ENCODE measurements around the gene MEIS2.

The MEIS2 gene

DNA sequence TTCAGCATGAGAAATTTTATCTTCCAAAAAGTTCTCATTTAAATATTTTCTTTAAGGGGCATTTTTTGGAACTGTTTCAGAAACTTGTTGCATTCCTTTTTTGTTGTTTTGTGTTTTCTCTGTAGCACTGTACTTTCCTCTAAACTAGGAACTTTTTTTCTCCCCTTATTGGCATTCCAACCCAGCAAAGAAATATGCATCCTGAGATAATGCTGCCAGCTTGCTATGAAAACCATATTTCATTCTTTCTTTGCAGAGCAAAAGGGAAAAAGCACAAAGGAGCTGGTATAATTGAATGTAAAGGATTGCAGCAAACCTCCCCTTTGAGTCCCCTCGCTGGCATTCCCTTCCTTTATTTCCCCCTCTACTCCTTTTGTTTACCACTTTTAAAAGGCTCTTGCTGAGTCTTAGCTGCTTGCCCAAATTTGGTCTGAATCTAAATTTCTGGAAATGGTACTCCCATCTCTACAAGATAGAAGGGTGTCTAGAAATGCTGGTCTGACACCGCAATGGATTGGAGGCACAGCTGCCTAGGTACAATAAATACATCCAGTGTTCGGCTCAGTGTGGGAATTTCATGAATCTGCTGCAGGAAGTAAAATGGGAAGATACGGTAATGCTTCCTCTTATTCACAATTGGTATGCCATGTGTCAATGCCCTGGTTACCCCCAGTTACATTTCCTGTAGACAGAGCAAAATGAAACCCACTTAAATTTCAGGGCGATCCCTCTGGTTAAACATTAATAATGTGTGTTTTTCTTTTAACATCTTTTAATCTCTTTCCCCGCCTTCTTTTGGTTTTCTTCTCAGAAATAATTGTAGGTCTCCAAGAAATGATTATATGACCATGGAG lies 156.6 kb downstream of the MEIS2 start:
- no peak overlapping the region for H3K27ac ChIP-seq (ENCODE audit: low read depth, low read length, poor library complexity, severe bottlenecking)
- peaks cover 78% of the 10 kb centered on the region for H3K36me3 ChIP-seq (ENCODE audit: insufficient read depth, low read length)
- TF ChIP-seq EZH2 (IDR thresholded peaks at IDR 0.05; ENCODE audit: borderline replicate concordance, low read length) = no peak
- TF ChIP-seq, protein P1, sequence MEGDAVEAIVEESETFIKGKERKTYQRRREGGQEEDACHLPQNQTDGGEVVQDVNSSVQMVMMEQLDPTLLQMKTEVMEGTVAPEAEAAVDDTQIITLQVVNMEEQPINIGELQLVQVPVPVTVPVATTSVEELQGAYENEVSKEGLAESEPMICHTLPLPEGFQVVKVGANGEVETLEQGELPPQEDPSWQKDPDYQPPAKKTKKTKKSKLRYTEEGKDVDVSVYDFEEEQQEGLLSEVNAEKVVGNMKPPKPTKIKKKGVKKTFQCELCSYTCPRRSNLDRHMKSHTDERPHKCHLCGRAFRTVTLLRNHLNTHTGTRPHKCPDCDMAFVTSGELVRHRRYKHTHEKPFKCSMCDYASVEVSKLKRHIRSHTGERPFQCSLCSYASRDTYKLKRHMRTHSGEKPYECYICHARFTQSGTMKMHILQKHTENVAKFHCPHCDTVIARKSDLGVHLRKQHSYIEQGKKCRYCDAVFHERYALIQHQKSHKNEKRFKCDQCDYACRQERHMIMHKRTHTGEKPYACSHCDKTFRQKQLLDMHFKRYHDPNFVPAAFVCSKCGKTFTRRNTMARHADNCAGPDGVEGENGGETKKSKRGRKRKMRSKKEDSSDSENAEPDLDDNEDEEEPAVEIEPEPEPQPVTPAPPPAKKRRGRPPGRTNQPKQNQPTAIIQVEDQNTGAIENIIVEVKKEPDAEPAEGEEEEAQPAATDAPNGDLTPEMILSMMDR (IDR thresholded peaks at IDR 0.05; ENCODE audit: low read length) = no peak
- no peaks in the 10 kb centered on the region for H3F3A ChIP-seq (ENCODE audit: insufficient read depth, low read length)
- H3K4me2 ChIP-seq (ENCODE audit: low read length) = no peak overlapping the region
- H3K9me2 ChIP-seq (ENCODE audit: low read depth, low read length) = no peaks in the 10 kb centered on the region
- H3K4me3 ChIP-seq (ENCODE audit: low read depth, low read length, poor library complexity, severe bottlenecking) = no peak overlapping the region
- no peaks in the 10 kb centered on the region for H3K79me2 ChIP-seq (ENCODE audit: insufficient read depth, low read length)
- no peaks in the 10 kb centered on the region for H3K4me1 ChIP-seq (ENCODE audit: insufficient read depth, low read length, severe bottlenecking)
- no peak overlapping the region for H3K9ac ChIP-seq (ENCODE audit: low read length)
- no peaks in the 10 kb centered on the region for H3K27me3 ChIP-seq (ENCODE audit: insufficient read depth, low read length)
- H3K9me3 ChIP-seq (ENCODE audit: low read length) = no peaks in the 10 kb centered on the region
- H4K20me1 ChIP-seq (ENCODE audit: insufficient read depth, low read length) = no peaks in the 10 kb centered on the region
- H2AFZ ChIP-seq (ENCODE audit: low read length) = no peak overlapping the region

DNA sequence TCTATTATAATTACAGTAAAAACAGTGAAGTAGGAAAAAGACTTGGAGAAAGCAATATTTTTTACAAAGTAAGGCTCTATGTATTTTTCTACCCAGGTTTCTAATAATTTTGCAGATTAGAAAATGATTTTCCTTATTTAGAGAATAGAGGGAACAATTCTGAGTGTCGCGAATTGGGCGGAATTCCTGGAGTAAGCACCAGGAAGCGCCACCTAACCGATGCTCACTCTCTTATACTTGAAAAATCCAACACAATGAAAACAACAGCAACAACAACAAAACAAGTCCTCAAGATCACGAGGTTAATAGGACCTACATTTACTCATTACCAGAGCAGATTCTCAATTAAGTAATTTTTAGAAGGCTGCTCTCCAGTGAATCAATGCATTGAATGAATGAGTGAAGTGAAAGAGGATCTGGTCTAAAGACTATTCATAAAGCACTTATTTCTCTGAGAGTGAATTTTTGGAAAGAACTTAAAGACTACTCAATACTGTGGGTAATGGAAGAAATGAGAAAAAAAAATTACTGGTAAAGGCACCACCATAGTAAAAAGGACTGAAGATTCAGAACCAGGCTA lies 158.0 kb downstream of the MEIS2 start:
- H3K79me2 ChIP-seq (ENCODE audit: insufficient read depth, low read length) = no peaks in the 10 kb centered on the region
- no peak overlapping the region for H2AFZ ChIP-seq (ENCODE audit: low read length)
- no peaks in the 10 kb centered on the region for H3K27me3 ChIP-seq (ENCODE audit: insufficient read depth, low read length)
- H3K9ac ChIP-seq (ENCODE audit: low read length) = no peak overlapping the region
- no peaks in the 10 kb centered on the region for H3K9me2 ChIP-seq (ENCODE audit: low read depth, low read length)
- no peak overlapping the region for H3K4me3 ChIP-seq (ENCODE audit: low read depth, low read length, poor library complexity, severe bottlenecking)
- H3K4me1 ChIP-seq (ENCODE audit: insufficient read depth, low read length, severe bottlenecking) = no peaks in the 10 kb centered on the region
- H3K36me3 ChIP-seq (ENCODE audit: insufficient read depth, low read length) = peaks cover 69% of the 10 kb centered on the region
- H3F3A ChIP-seq (ENCODE audit: insufficient read depth, low read length) = no peaks in the 10 kb centered on the region
- H3K9me3 ChIP-seq (ENCODE audit: low read length) = no peaks in the 10 kb centered on the region
- H4K20me1 ChIP-seq (ENCODE audit: insufficient read depth, low read length) = no peaks in the 10 kb centered on the region
- TF ChIP-seq, protein P1 (IDR thresholded peaks at IDR 0.05; ENCODE audit: low read length) = no peak
- no peak for TF ChIP-seq EZH2 (IDR thresholded peaks at IDR 0.05; ENCODE audit: borderline replicate concordance, low read length)
- H3K4me2 ChIP-seq (ENCODE audit: low read length) = no peak overlapping the region
- H3K27ac ChIP-seq (ENCODE audit: low read depth, low read length, poor library complexity, severe bottlenecking) = no peak overlapping the region

DNA sequence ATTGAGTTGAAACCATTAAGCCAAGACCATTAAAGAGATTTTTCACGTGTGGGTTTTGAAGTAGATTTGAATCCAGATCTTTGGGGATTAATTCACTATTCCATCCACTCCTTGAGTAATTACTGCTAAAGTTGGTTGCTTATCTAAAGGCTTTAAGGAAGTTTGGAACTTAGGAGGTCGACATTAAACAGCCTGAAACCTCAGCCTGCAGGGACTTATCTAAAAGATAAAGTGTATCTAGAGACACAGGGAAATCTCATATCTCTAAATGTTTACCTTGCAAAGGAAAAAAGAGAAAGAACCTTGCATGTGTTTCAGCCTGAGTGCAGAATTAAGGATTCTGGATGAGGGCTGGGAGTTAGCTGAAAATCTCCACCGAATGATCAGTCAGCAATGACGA lies 158.6 kb downstream of the MEIS2 start:
- TF ChIP-seq, protein P1 (IDR thresholded peaks at IDR 0.05; ENCODE audit: low read length) = no peak
- TF ChIP-seq EZH2 (IDR thresholded peaks at IDR 0.05; ENCODE audit: borderline replicate concordance, low read length) = no peak
- H3K4me3 ChIP-seq (ENCODE audit: low read depth, low read length, poor library complexity, severe bottlenecking) = no peak overlapping the region
- H3K79me2 ChIP-seq (ENCODE audit: insufficient read depth, low read length) = no peaks in the 10 kb centered on the region
- no peak overlapping the region for H3K9ac ChIP-seq (ENCODE audit: low read length)
- H3K36me3 ChIP-seq (ENCODE audit: insufficient read depth, low read length) = peaks cover 68% of the 10 kb centered on the region
- no peaks in the 10 kb centered on the region for H3F3A ChIP-seq (ENCODE audit: insufficient read depth, low read length)
- H3K4me2 ChIP-seq (ENCODE audit: low read length) = no peak overlapping the region
- H2AFZ ChIP-seq (ENCODE audit: low read length) = no peak overlapping the region
- H3K4me1 ChIP-seq (ENCODE audit: insufficient read depth, low read length, severe bottlenecking) = no peaks in the 10 kb centered on the region
- no peaks in the 10 kb centered on the region for H3K27me3 ChIP-seq (ENCODE audit: insufficient read depth, low read length)
- no peaks in the 10 kb centered on the region for H3K9me2 ChIP-seq (ENCODE audit: low read depth, low read length)
- no peak overlapping the region for H3K27ac ChIP-seq (ENCODE audit: low read depth, low read length, poor library complexity, severe bottlenecking)
- no peaks in the 10 kb centered on the region for H3K9me3 ChIP-seq (ENCODE audit: low read length)
- H4K20me1 ChIP-seq (ENCODE audit: insufficient read depth, low read length) = no peaks in the 10 kb centered on the region

Data from OCI-LY1 (cell line).